ENCODE measurements around the gene A1BG.
"Not testable (repeated sequence)": the region's sequence is repeated elsewhere in the genome, so short reads cannot be mapped to it uniquely, and the experiment has no call there.

A1BG gene

GRCh38 chr19:58385891-58386575, 32.7 kb upstream of the A1BG start:
- no peak for DNase-seq

- DNase-seq: no peak
Measured at GRCh38 chr19:58385313-58385890, 32.1 kb upstream of the A1BG start.

- DNase-seq: no peak
Measured at GRCh38 chr19:58382997-58383603, 29.8 kb upstream of the A1BG start.

- DNase-seq: no peak
Measured at GRCh38 chr19:58381460-58382212, 28.3 kb upstream of the A1BG start.

- peak; percentile 100 for DNase-seq
Measured at GRCh38 chr19:58380662-58381459, 27.6 kb upstream of the A1BG start, which contains the start of gene ZNF837. TSS of gene ZNF837 (minus strand) at chr19:58381030. CDS start at chr19:58369332, 11,698 bp downstream.

- DNase-seq: no peak
Measured at GRCh38 chr19:58380037-58380661, 26.9 kb upstream of the A1BG start.

GRCh38 chr19:58379246-58379645, 26.0 kb upstream of the A1BG start:
- DNase-seq: no peak

- not testable (repeated sequence) for DNase-seq
Measured at GRCh38 chr19:58376724-58377123, 23.4 kb upstream of the A1BG start.

- no peak for DNase-seq
Measured at GRCh38 chr19:58374200-58374599, 20.9 kb upstream of the A1BG start.

- DNase-seq: no peak
Measured at GRCh38 chr19:58372311-58373133, 19.2 kb upstream of the A1BG start.

- no peak for DNase-seq
Measured at GRCh38 chr19:58368561-58369360, 15.5 kb upstream of the A1BG start.

GRCh38 chr19:58367698-58368454, 14.6 kb upstream of the A1BG start:
- no peak for DNase-seq

DNA sequence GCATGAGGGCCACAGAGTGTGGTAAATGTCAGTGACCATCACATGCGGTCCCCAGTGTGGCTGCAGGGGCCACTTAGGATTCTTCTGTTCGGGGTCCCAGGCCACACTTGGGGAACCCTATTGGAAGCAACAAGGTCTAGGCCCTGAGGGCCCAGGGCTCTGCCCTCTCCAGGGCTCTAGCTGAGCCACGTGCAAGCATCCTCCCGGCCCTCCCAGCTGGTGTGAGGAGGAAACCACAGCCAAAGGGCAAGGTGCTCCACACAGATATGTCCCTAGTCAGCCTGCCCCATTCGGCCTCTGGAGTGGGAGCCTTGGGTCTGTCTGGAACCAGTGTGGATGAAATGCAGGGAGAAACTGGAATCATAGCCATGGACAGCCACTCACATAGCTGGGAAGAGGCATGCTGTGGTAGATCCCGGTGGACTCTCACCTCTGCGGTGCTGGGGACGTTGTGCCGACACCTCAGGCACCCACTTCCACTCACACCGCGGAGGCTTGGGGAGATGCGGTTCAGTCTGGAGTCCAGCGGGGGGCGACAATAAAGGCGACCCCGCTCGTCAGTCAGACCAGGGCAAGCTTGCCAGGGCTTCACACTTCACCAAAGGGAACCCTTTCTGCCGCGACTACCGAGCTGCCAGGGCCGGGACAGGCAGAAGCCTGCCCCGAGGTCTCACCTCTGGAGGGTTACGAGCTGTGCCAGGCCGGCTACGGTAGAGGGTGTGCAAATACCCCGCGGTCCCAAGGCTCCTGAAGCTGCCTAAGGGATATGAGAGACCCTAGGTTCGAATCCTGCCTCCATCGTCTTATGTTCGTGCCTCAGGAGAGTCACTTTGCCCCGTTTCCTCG, 13.5 kb upstream of the A1BG start:
- DNase-seq: no peak

DNA sequence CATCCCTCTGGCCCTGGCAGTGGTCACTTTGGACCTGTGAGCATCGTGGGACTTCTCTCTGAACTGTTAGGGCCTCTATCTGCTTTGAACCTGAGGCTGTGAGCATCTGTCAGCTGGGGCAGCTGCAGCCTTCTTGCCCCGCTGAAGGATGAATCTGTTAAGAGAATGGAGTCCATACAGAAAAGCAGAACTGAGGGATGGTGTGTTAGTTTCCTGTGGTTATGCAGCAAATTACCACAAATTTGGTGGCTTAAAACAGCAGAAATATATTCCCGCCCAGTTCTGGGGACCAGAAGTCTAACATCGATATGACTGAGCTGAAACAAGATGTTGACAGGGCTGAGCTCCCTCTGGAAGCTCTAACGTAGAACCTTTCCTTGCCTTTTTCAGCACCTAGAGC, 10.9 kb upstream of the A1BG start:
- no peak for DNase-seq

DNA sequence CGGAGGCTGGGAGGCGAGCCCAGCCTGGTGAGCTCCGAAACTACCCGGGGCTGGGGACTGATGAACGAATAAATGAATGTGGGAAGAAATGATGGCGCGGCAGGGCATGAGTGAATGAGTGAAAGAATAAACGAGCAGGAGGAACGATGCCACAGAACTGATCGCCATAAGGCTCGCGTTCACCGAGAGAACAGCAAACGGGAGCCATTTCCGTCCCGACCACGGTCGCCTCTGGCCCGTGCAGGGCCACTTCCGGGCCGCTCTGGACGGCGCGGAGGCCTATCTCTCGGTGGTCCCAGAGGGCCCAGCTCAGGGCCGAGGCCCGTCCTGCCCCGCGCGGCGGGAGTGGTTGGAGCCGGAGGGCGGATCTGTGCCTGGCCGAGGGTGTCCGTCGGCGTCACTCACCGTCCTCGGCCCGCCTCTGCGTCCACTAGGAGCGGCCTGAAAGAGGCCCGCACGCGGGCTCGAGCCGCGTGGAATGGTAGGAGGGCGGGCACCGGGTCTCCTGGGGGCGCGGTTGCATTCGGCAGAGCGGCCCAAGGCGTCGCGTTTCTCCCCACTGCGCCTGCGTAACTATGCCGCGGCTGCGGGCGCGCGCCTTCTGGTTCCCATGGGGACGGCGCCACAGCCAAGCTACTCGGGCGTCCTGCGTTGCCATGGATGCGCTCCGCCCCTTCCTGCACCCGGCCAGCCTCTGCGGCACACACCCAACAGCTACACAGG, 9.1 kb upstream of the A1BG start, which contains the start of gene ZNF497:
TSS of gene ZNF497 (minus strand) at position 480 of the 723 bp plus-strand sequence. CDS start 5,116 bp downstream, outside the sequence.
- peak; percentile 95 for DNase-seq

GRCh38 chr19:58361900-58362271, 8.6 kb upstream of the A1BG start:
- DNase-seq: peak; percentile 24

GRCh38 chr19:58357481-58358145, 4.3 kb upstream of the A1BG start:
- no peak for DNase-seq
